ENCODE results near the gene REPS1.

DNA sequence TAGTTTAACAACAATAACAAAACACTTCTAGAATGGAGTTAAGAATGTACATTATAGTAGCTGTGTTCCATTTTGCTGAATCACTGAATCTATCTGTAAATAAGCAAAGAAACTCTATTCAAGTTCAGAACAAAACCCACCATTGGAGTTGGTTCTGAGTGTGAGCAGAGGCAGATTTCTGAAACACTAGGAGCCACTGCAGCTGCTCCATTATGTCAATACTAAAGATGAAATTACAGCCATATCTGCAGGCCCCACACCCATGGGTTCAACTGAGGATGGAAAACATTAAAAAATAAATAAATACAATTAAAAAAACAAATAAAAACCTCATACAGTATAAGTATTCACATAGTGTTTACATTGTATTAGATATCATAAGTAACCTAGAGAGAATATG is 91.0 kb downstream of the REPS1 start:
- no peak for TF ChIP-seq POLR2A (IDR thresholded peaks at IDR 0.05; ENCODE audit: low read depth, low read length)
- TF ChIP-seq POLR2AphosphoS5 (IDR thresholded peaks at IDR 0.05; ENCODE audit: low read depth, low read length) = no peak
- TF ChIP-seq TAF1 (IDR thresholded peaks at IDR 0.05; ENCODE audit: low read depth, low read length) = no peak
- no peak for TF ChIP-seq SPI1 (IDR thresholded peaks at IDR 0.05; ENCODE audit: low read depth, low read length)
- no peak for TF ChIP-seq PAX5 (IDR thresholded peaks at IDR 0.05; ENCODE audit: insufficient read depth, low read length, severe bottlenecking)
- no peak for TF ChIP-seq POU2F2 (IDR thresholded peaks at IDR 0.05; ENCODE audit: low read depth, low read length)

Data from GM12891 (cell line).